Sigmoid colon (tissue), 7 donors: ENCODE measurements around the gene B4GALNT1. TPM values are rescaled to one million over a fixed set of nuclear protein-coding genes. Genes with fewer than 3 reads are reported as not detected.

ENCODE experiments used
- DNase-seq: peaks from one replicate; pipeline ENCODE4 v3.0.0-alpha.2; 2019
- H3K27ac ChIP-seq, 4 donors: fragments of 200-600 bp; sonication (generic); one replicate each; pipeline ENCODE4 v1.5.1; 2016 to 2019; ENCODE audit warnings: mild to moderate bottlenecking in 1 of 4
- H3K27me3 ChIP-seq, 3 donors: fragments of 200-600 bp; sonication (generic); one replicate each; pipeline ENCODE4 v1.5.1; 2019; ENCODE audit warnings: mild to moderate bottlenecking in 1 of 3
- H3K36me3 ChIP-seq, 4 donors: fragments of 200-600 bp; sonication (generic); one replicate each; pipeline ENCODE4 v1.5.1; 2016 to 2019
- H3K4me1 ChIP-seq, 4 donors: fragments of 200-600 bp; sonication (generic); one replicate each; pipeline ENCODE4 v1.5.1; 2017 to 2019
- H3K4me3 ChIP-seq, 4 donors: fragments of 200-600 bp; sonication (generic); one replicate each; pipeline ENCODE4 v1.5.1; 2017 to 2019; ENCODE audit warnings: mild to moderate bottlenecking in 2 of 4, moderate library complexity in 1 of 4
- H3K9me3 ChIP-seq, 4 donors: fragments of 200-600 bp in 3 of 4; sonication (generic) in 3 of 4; one replicate each; pipeline versions ENCODE4 v1.5.1 to v1.6.1; 2013 to 2019
- CTCF ChIP-seq, 4 experiments: fragments of 450-650 bp in 3 of 4; fragments of 200-600 bp in 1 of 4; IDR thresholded peaks; one replicate each; pipeline ENCODE4 v1.5.1; 2016 to 2019; ENCODE audit warnings: antibody characterized with exemption in 4 of 4, mild to moderate bottlenecking in 3 of 4, moderate library complexity in 2 of 4
- EP300 ChIP-seq, 4 donors: sonication (generic); formaldehyde crosslinking; IDR thresholded peaks; one replicate each; pipeline ENCODE4 v1.6.1; 2017; ENCODE audit warnings: antibody characterized with exemption in 4 of 4
- POLR2A ChIP-seq, 2 donors: fragments of 450-650 bp; IDR thresholded peaks; one replicate each; pipeline ENCODE4 v1.6.1; 2016; ENCODE audit warnings: antibody characterized with exemption in 2 of 2, mild to moderate bottlenecking in 2 of 2, moderate library complexity in 2 of 2
- POLR2AphosphoS5 ChIP-seq, 4 donors: sonication (generic); formaldehyde crosslinking; IDR thresholded peaks; one replicate each; pipeline ENCODE4 v1.6.1; 2017; ENCODE audit warnings: antibody characterized with exemption in 4 of 4
- WGBS, 2 donors: extraction: QIAGEN DNeasy Blood & Tissue Kit; methylation state at CpG; one replicate each; pipeline ENCODE4 v1.1.7; 2013; 5-methylcytosine and 5-hydroxymethylcytosine counted together
- intact Hi-C: fragments of 100-400 bp; cut with DNase I; formaldehyde crosslinking; loops from one replicate; pipeline ENCODE4 v1.15.1; 2023
- polyA plus RNA-seq, 3 donors: library from polyadenylated mRNA; stranded (reverse); fragments of 200-250 nt; gene quantifications; one replicate each; pipeline ENCODE4 v1.2.3, GENCODE V29; 2013
- total RNA-seq, 4 donors: library from RNA; depleted of rRNA; stranded (reverse); fragments of >200 nt; gene quantifications; one replicate each; pipeline ENCODE4 v1.1.0, GENCODE V29; 2016
- donor health status: healthy with polysubstance abuse.
- donor health status: Bipolar disorder and iron deficiency.
- donor health status: healthy.

B4GALNT1 gene
- total and polyA plus RNA-seq, 7 donors: 0.99 to 4.4 (median 3.2) TPM; not detected in 2

GRCh38 chr12:57631566-57632072, 1.4 kb downstream of the B4GALNT1 start:
- intact Hi-C loops: no loop called here
- Histone ChIP-seq H3K27ac (peak overlapping the region in 1 of 4 donors; percentile 15), H3K9me3 (no peaks in the 10 kb centered on the region), H3K27me3 (peaks cover 10 to 76% (median 28%) of the 10 kb centered on the region in 3 donors), H3K4me3 (peak overlapping the region in 3 of 4 donors; percentile 47 to 60 (median 54)), H3K4me1 (peaks cover 0 to 28% (median 24%) of the 10 kb centered on the region in 4 donors), H3K36me3 (peaks cover 0 to 3% (median 0%) of the 10 kb centered on the region in 4 donors)
- TF ChIP-seq CTCF (IDR thresholded peaks at IDR 0.05) (no peak), EP300 (IDR thresholded peaks at IDR 0.05) (no peak), POLR2AphosphoS5 (IDR thresholded peaks at IDR 0.05) (no peak), POLR2A (IDR thresholded peaks at IDR 0.05) (no peak)
- WGBS, 2 donors: 9 to 15% methylated on average over 26 of the region's 26 CpGs
- DNase-seq: peak; percentile 53

- Histone ChIP-seq H3K27ac (no peak overlapping the region), H3K27me3 (peaks cover 10 to 75% (median 28%) of the 10 kb centered on the region in 3 donors), H3K9me3 (no peaks in the 10 kb centered on the region), H3K4me1 (peaks cover 0 to 28% (median 24%) of the 10 kb centered on the region in 4 donors), H3K36me3 (peaks cover 0 to 9% (median 2%) of the 10 kb centered on the region in 4 donors), H3K4me3 (no peak overlapping the region)
- WGBS, 2 donors: 44 to 50% methylated on average over 6 of the region's 6 CpGs
- TF ChIP-seq EP300 (IDR thresholded peaks at IDR 0.05) (no peak), CTCF (IDR thresholded peaks at IDR 0.05) (no peak), POLR2AphosphoS5 (IDR thresholded peaks at IDR 0.05) (no peak), POLR2A (IDR thresholded peaks at IDR 0.05) (no peak)
- DNase-seq: peak; percentile 52
- intact Hi-C loops: no loop called here
These were observed 2.0 kb downstream of the B4GALNT1 start for GRCh38 chr12:57630891-57631433.

- peaks cover 0 to 28% (median 24%) of the 10 kb centered on the region in 4 donors for H3K4me1 ChIP-seq
- intact Hi-C loops: no loop called here
- no peak overlapping the region for H3K27ac ChIP-seq
- peaks cover 10 to 75% (median 28%) of the 10 kb centered on the region in 3 donors for H3K27me3 ChIP-seq
- H3K4me3 ChIP-seq: no peak overlapping the region
- no peak for TF ChIP-seq CTCF (IDR thresholded peaks at IDR 0.05)
- TF ChIP-seq EP300 (IDR thresholded peaks at IDR 0.05): no peak
- no peak for TF ChIP-seq POLR2A (IDR thresholded peaks at IDR 0.05)
- no peak for TF ChIP-seq POLR2AphosphoS5 (IDR thresholded peaks at IDR 0.05)
- WGBS, 2 donors: 69 to 82% methylated on average over 5 of the region's 5 CpGs
- no peaks in the 10 kb centered on the region for H3K9me3 ChIP-seq
- peaks cover 0 to 19% (median 4%) of the 10 kb centered on the region in 4 donors for H3K36me3 ChIP-seq
- DNase-seq: peak; percentile 61
These were observed 3.0 kb downstream of the B4GALNT1 start for GRCh38 chr12:57629897-57630471.

GRCh38 chr12:57628280-57629191, 4.5 kb downstream of the B4GALNT1 start:
- Histone ChIP-seq H3K4me3 (no peak overlapping the region), H3K27me3 (peaks cover 10 to 76% (median 28%) of the 10 kb centered on the region in 3 donors), H3K27ac (no peak overlapping the region), H3K4me1 (peaks cover 0 to 28% (median 24%) of the 10 kb centered on the region in 4 donors), H3K36me3 (peaks cover 0 to 22% (median 4%) of the 10 kb centered on the region in 4 donors), H3K9me3 (no peaks in the 10 kb centered on the region)
- WGBS, 2 donors: 49 to 52% methylated on average over 29 of the region's 29 CpGs
- DNase-seq: peak; percentile 58
- intact Hi-C loops: no loop called here
- no peak for TF ChIP-seq EP300 (IDR thresholded peaks at IDR 0.05)
- TF ChIP-seq CTCF (IDR thresholded peaks at IDR 0.05): no peak
- no peak for TF ChIP-seq POLR2AphosphoS5 (IDR thresholded peaks at IDR 0.05)
- TF ChIP-seq POLR2A (IDR thresholded peaks at IDR 0.05): no peak
